ENCODE data around the gene ZNF429. TPM values are rescaled to one million over a fixed set of nuclear protein-coding genes. Genes with fewer than 3 reads are reported as not detected.
A peak's percentile ranks its signal among the peaks of the same experiment; 100 is the strongest.

Gene ZNF429
- total RNA-seq, 2 donors from 2014 or later: 6.2 to 15.5 TPM

- ATAC-seq (replicated peaks): peak; percentile 97
- Mint-ChIP-seq H3K27me3 (no peaks in the 10 kb centered on the region), H3K4me1 (peaks cover 5% of the 10 kb centered on the region), H3K9me3 (no peaks in the 10 kb centered on the region), H3K4me3 (peak overlapping the region; percentile 90), H3K36me3 (ENCODE audit: low read depth) (peaks cover 16% of the 10 kb centered on the region), H3K27ac (peak overlapping the region; percentile 91)
These were observed 63.6 kb downstream of the ZNF429 start for GRCh38 chr19:21568816-21569493.

- no peaks in the 10 kb centered on the region for H3K9me3 Mint-ChIP-seq
- H3K27me3 Mint-ChIP-seq: no peaks in the 10 kb centered on the region
- ATAC-seq (replicated peaks): peak; percentile 71
- H3K27ac Mint-ChIP-seq: peak overlapping the region; percentile 91
- peaks cover 10% of the 10 kb centered on the region for H3K36me3 Mint-ChIP-seq (ENCODE audit: low read depth)
- peaks cover 6% of the 10 kb centered on the region for H3K4me1 Mint-ChIP-seq
- peak overlapping the region; percentile 90 for H3K4me3 Mint-ChIP-seq
These were observed 64.1 kb downstream of the ZNF429 start for GRCh38 chr19:21569494-21569865.

DNA sequence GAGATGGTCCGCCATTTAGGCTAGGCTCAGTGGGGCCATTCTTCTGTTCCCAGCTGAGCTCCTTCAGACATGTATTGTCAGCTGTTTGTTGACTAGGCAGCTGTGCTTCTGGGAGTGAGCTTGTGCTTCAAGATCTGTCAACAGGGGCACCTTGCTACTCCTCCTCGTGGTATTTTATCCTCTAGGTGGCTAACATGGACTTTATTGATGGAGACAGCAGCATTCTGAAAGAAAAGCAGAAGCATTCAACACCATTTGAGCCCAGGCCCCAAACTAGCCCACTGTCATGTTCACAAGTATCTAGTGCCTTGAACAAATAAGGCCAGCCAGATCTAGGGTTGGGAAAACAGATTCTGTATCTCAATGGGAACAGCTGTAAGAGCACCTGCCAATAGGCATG lies 65.9 kb downstream of the ZNF429 start:
- H3K9me3 Mint-ChIP-seq: no peaks in the 10 kb centered on the region
- peaks cover 5% of the 10 kb centered on the region for H3K36me3 Mint-ChIP-seq (ENCODE audit: low read depth)
- no peak overlapping the region for H3K27ac Mint-ChIP-seq
- no peak overlapping the region for H3K4me3 Mint-ChIP-seq
- H3K4me1 Mint-ChIP-seq: peaks cover 6% of the 10 kb centered on the region
- ATAC-seq (replicated peaks): no peak
- no peaks in the 10 kb centered on the region for H3K27me3 Mint-ChIP-seq

- Mint-ChIP-seq H3K4me1 (peaks cover 6% of the 10 kb centered on the region), H3K27me3 (no peaks in the 10 kb centered on the region), H3K9me3 (no peaks in the 10 kb centered on the region), H3K36me3 (ENCODE audit: low read depth) (no peaks in the 10 kb centered on the region), H3K4me3 (no peak overlapping the region), H3K27ac (no peak overlapping the region)
- no peak for ATAC-seq (replicated peaks)
These were observed 69.2 kb downstream of the ZNF429 start for GRCh38 chr19:21574607-21575006.

DNA sequence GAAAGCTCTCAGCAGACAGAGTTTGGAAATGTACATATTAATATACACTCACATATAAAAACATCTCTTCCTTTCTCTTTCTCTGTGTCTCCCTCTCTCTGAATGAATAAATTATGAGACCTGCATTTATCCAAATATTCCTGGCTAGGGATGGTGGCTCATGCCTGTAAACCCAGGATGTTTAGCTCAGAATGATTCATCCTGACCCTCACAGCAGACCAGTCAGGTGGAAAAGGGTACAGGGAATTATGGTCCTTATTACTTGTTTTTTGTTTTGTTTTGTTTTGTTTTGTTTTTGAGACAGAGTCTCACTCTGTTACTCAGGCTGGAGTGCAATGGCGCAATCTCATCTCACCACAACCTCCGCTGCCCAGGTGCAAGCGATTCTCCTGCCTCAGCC lies 71.1 kb downstream of the ZNF429 start:
- Mint-ChIP-seq H3K36me3 (ENCODE audit: low read depth) (no peaks in the 10 kb centered on the region), H3K4me3 (no peak overlapping the region), H3K4me1 (peaks cover 6% of the 10 kb centered on the region), H3K9me3 (no peaks in the 10 kb centered on the region), H3K27ac (no peak overlapping the region), H3K27me3 (no peaks in the 10 kb centered on the region)
- ATAC-seq (replicated peaks): no peak

DNA sequence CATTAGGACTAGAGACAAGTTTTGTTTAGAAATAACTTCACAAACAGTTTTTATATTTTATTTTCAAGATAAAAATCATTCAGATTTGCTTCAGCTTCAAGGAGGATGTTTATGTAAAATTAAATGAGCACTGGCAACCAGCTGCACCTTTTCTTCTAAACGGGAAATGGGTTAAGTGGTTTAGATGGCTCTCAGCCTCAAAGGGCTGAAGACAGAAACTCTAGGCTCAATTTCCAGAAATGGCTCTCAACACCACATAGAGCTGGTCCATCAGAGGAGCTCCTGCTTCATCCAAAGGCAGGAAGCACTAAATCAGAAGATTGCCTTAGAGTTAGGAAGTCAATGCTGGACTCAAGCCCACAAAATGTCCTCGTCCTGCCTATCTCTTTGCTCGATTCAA lies 74.7 kb downstream of the ZNF429 start:
- Mint-ChIP-seq H3K4me1 (no peaks in the 10 kb centered on the region), H3K36me3 (ENCODE audit: low read depth) (no peaks in the 10 kb centered on the region), H3K4me3 (peak overlapping the region; percentile 48), H3K9me3 (no peaks in the 10 kb centered on the region), H3K27me3 (no peaks in the 10 kb centered on the region), H3K27ac (peak overlapping the region; percentile 55)
- ATAC-seq (replicated peaks): no peak

DNA sequence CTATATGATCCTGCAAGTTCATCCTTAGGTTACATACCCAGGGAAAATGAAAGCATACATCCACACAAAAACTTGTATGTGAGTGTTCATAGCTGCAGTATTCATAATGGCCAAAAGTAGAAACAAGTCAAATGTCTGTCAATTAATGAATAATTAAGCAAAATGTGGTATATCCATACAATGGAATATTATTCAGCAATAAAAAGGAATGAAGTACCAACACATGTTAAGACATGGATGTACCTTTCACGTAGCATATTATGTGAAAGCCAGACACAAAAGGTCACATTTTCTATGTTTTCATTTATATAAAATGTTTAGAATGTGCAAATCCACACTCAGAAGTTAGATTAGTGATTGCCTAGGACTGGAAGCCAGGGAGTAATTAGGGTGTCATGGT lies 75.4 kb downstream of the ZNF429 start:
- H3K27me3 Mint-ChIP-seq: no peaks in the 10 kb centered on the region
- H3K36me3 Mint-ChIP-seq (ENCODE audit: low read depth): no peaks in the 10 kb centered on the region

GRCh38 chr19:21581646-21582240 lies 76.3 kb downstream of the ZNF429 start:
- no peaks in the 10 kb centered on the region for H3K27me3 Mint-ChIP-seq
- no peak overlapping the region for H3K4me3 Mint-ChIP-seq
- ATAC-seq (replicated peaks): no peak
- H3K36me3 Mint-ChIP-seq (ENCODE audit: low read depth): no peaks in the 10 kb centered on the region
- peak overlapping the region; percentile 18 for H3K27ac Mint-ChIP-seq
- no peaks in the 10 kb centered on the region for H3K9me3 Mint-ChIP-seq
- no peaks in the 10 kb centered on the region for H3K4me1 Mint-ChIP-seq

More for the DNA sequence above, 75.4 kb downstream of the ZNF429 start:
- H3K27ac Mint-ChIP-seq: peak overlapping the region; percentile 55
- H3K4me3 Mint-ChIP-seq: peak overlapping the region; percentile 48
- no peak for ATAC-seq (replicated peaks)
- no peaks in the 10 kb centered on the region for H3K9me3 Mint-ChIP-seq
- H3K4me1 Mint-ChIP-seq: no peaks in the 10 kb centered on the region

DNA sequence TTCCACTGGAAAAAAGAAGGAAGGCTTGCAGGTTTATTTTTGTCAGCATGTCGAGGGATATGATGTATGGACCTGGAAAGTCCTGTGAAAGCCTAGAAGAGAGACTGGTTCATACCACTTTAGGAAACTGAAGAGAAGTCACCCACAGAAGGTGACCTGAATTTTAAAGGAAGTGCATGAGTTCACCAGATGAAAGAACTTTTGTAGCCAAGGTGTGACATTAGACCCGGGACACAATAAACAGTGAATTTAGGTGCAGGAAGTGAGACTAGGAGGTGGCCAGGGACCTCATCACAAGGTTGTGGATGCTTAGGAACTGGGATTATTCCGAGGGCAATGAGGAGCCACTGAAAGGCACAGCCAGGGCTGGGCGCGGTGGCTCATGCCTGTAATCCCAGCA lies 79.1 kb downstream of the ZNF429 start:
- ATAC-seq (replicated peaks): no peak
- H3K36me3 Mint-ChIP-seq (ENCODE audit: low read depth): no peaks in the 10 kb centered on the region
- no peak overlapping the region for H3K27ac Mint-ChIP-seq
- no peaks in the 10 kb centered on the region for H3K9me3 Mint-ChIP-seq
- peak overlapping the region; percentile 30 for H3K4me3 Mint-ChIP-seq
- no peaks in the 10 kb centered on the region for H3K27me3 Mint-ChIP-seq
- H3K4me1 Mint-ChIP-seq: no peaks in the 10 kb centered on the region

DNA sequence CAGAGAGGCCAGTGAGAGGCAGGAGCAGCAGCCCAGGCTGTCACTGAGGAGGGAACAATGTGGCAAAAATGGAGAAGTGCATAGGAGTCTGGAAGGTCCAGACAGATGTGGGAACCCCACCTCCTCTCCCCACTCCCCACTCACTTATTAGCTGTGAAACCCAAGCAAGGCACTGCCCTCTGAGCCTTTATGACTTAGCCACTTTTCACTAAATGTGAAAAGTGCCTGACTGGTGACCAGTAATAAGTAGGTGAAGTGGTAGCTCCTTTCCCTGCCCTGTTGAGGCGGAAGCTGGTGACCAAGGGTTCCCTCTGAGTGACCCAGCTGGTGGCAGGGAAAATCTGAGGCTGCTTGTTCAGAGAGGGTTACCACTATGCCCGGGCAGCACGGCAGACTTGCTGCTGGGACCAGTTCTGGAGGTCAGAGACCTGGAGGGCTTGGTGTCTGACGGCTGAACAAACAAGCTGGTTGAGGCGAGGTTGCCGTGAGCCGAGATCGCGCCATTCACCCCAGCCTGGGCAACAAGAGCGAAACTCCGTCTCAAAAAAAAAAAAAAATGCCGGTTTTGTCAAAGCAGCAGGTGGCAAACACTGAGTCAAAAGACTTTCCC lies 80.0 kb downstream of the ZNF429 start:
- no peak for ATAC-seq (replicated peaks)
- no peaks in the 10 kb centered on the region for H3K9me3 Mint-ChIP-seq
- no peaks in the 10 kb centered on the region for H3K4me1 Mint-ChIP-seq
- no peaks in the 10 kb centered on the region for H3K27me3 Mint-ChIP-seq
- H3K4me3 Mint-ChIP-seq: peak overlapping the region; percentile 30
- H3K36me3 Mint-ChIP-seq (ENCODE audit: low read depth): no peaks in the 10 kb centered on the region
- no peak overlapping the region for H3K27ac Mint-ChIP-seq

- Mint-ChIP-seq H3K27me3 (no peaks in the 10 kb centered on the region), H3K27ac (no peak overlapping the region), H3K36me3 (ENCODE audit: low read depth) (no peaks in the 10 kb centered on the region), H3K4me1 (no peaks in the 10 kb centered on the region), H3K9me3 (no peaks in the 10 kb centered on the region), H3K4me3 (peak overlapping the region; percentile 74)
- ATAC-seq (replicated peaks): peak; percentile 66
These were observed 81.1 kb downstream of the ZNF429 start for GRCh38 chr19:21586311-21587116.

DNA sequence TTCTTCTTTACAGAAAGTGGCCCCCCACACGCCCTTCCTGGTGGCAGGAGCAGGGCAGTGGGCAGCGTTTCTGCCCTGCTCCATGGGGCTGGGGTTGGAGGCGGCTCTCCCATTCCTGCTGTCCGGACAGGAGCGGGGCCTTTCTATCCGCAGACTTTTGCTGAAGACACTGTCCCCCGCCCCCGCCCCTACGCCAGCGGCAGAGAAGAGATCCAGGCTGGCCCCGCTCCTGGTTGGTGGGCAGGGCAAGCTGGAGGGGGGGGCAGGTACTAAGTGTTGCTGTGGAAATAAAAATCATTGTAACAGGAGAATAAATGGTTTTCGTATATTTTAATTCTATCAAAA lies 81.7 kb downstream of the ZNF429 start:
- H3K9me3 Mint-ChIP-seq: no peaks in the 10 kb centered on the region
- no peaks in the 10 kb centered on the region for H3K36me3 Mint-ChIP-seq (ENCODE audit: low read depth)
- ATAC-seq (replicated peaks): no peak
- no peak overlapping the region for H3K27ac Mint-ChIP-seq
- H3K4me3 Mint-ChIP-seq: peak overlapping the region; percentile 74
- no peaks in the 10 kb centered on the region for H3K4me1 Mint-ChIP-seq
- no peaks in the 10 kb centered on the region for H3K27me3 Mint-ChIP-seq

DNA sequence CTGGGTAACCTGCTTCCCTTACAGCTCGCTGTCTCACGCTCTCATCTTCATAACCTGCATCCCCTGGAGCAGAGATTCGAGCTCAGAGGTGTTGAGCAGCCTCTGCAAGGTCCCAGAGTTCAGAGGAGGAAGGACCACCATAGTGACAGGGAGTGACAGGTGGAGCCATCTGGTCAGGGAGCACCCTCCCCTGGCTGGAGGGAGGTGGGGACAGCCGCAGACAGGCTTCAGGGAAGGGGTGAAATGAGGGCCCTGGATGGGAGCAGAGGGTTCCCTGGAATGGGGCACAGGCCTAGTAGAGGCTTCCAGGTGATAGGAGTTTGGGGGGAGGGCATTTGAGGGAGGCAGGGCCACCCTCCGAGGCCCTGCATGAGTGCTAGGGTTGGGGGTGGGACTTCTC lies 82.1 kb downstream of the ZNF429 start:
- H3K9me3 Mint-ChIP-seq: no peaks in the 10 kb centered on the region

DNA sequence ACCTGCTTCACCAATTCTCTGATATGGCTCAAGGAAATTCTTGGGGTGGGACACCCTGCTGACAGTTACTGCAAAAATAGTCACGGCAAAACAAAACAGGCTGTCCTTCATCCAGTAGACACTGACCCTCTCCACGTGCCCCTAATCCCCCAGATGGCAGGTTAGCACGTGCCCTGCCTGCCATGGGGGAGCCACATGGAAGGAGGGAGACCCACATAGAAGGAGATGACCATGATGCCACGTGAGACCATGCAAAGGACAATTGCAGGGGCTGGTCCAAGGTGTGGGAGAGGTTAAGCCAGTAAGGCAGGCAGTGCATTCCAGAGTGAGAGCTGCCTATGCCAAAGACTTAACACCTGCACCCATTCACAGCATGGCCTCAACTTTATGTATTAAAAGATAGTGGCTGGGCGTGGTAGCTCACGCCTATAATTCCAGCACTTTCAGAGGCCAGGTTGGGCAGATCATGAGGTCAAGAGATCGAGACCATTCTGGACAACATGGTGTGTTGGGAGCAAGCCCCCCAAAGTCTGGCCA lies 82.7 kb downstream of the ZNF429 start:
- Mint-ChIP-seq H3K27me3 (no peaks in the 10 kb centered on the region), H3K4me1 (no peaks in the 10 kb centered on the region), H3K36me3 (ENCODE audit: low read depth) (no peaks in the 10 kb centered on the region), H3K27ac (no peak overlapping the region), H3K9me3 (no peaks in the 10 kb centered on the region), H3K4me3 (no peak overlapping the region)
- no peak for ATAC-seq (replicated peaks)

More for the DNA sequence above, 82.1 kb downstream of the ZNF429 start:
- Mint-ChIP-seq H3K4me1 (no peaks in the 10 kb centered on the region), H3K4me3 (no peak overlapping the region), H3K27ac (no peak overlapping the region), H3K27me3 (no peaks in the 10 kb centered on the region), H3K36me3 (ENCODE audit: low read depth) (no peaks in the 10 kb centered on the region)
- ATAC-seq (replicated peaks): no peak
